Stimulated activated CD4-positive, alpha-beta T cell treated with anti-CD3 and anti-CD28 coated beads, TNF-alpha, amount 100 ng/mL, for 4 hours (primary cell): ENCODE data around the gene TNRC6C.
"Not testable (repeated sequence)": the region's sequence is repeated elsewhere in the genome, so short reads cannot be mapped to it uniquely, and the experiment has no call there.

Experiments used
- DNase-seq, 3 experiments: peaks; one replicate each; pipeline ENCODE4 v3.0.0-alpha.2; 2020; ENCODE audit warnings: low read depth in 3 of 3

TNRC6C gene

GRCh38 chr17:78081551-78081950 lies 123.0 kb downstream of the TNRC6C start:
- no peak for DNase-seq

DNA sequence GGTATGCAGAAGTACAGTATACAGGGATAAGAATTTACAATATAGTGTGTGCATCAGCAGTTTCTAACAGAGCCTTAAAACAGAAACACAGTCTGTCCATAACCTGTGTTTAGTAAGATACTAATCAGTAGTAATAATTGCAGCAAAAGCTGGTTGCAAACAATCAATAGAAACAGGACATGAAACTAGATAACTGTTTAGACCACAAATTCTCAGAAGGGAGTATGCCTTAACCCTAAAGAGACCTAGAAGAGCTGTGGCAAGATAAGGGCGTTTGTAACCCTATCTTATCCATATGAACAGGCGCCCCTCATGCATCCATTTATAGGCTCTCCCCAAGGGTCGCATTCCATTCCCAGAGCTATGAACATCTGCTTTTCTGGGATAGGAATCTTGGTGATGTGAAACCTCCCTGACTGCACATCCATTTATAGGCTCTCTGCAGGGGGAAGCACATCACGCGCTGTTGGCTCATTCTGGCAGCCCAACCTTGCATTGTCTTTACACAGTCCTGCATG lies 123.9 kb downstream of the TNRC6C start:
- DNase-seq, result not testable (repeated sequence)

GRCh38 chr17:78082988-78083387 lies 124.5 kb downstream of the TNRC6C start:
- no peak for DNase-seq

GRCh38 chr17:78086740-78087139 lies 128.2 kb downstream of the TNRC6C start:
- no peak for DNase-seq

- DNase-seq, result no peak
These were observed 130.0 kb downstream of the TNRC6C start for GRCh38 chr17:78088529-78088928.

DNA sequence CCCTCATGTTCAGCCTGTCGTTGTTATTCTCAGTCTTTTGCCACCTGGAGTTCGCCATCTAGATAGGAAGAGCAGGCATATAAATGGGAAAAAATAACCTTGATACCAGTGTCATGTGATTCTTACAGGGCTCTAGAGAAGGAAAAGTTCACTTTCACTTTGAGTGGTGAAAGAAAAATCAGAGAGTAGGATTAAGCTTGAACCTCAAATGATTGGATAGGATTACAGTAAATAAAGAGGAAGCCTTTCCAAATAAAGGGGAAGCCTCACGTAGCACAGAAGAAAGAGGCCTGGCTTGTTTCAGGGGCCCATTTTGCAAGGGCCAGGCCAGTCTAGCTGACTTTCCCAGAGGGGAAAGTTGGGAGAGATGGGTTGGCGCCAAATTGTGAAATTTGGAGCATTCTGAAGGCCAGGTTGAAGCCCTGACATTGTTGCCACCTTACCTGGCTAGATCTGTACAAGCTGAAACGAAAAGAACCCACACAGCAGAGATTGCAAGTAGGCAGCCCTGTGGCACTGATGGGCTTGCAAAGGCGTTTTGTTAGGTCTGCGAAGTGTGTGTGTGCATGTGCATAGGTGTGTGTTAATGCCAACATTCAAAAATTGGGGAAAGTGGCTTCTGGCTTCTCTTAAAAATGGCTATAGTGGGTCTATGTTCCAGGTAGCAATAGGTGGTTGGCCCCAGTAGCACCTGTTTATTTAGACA lies 131.2 kb downstream of the TNRC6C start:
- no peak for DNase-seq

GRCh38 chr17:78092794-78093324 lies 134.4 kb downstream of the TNRC6C start:
- no peak for DNase-seq

- no peak for DNase-seq
These were observed 136.5 kb downstream of the TNRC6C start for GRCh38 chr17:78095035-78095434.

DNA sequence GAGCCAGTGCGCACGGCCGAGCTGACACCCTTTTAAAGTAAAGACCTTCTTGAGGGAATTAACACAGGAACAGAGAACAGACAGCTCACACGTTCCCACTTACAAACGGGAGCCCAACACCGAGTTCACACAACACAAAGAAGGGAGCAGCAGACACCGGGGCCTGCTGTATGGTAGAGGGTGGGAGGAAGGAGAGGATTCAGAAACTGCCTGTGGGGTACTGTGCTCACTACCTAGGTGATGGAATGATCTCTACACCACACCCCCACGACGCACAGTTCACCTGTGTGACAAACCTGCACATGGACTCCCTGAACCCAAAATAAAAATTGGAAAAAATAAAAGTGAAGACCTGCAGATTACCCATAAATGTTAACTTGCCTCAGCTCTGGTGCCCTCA lies 137.6 kb downstream of the TNRC6C start:
- no peak for DNase-seq

DNA sequence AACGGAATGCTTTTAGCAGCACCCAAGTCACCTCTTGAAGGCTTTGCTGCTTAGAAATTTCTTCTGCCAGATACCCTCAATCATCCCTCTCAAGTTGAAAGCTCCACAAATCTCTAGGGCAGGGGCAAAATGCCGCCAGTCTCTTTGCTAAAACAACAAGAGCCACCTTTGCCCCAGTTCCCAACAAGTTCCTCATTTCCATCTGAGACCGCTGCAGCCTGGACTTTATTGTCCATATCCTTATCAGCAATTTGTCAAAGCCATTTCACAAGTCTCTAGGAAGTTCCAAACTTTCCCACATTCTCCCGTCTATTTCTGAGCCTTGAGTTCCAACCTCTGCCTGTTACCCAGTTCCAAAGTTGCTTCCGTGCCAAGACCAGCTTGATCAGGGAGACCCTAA lies 142.6 kb downstream of the TNRC6C start:
- no peak for DNase-seq

DNA sequence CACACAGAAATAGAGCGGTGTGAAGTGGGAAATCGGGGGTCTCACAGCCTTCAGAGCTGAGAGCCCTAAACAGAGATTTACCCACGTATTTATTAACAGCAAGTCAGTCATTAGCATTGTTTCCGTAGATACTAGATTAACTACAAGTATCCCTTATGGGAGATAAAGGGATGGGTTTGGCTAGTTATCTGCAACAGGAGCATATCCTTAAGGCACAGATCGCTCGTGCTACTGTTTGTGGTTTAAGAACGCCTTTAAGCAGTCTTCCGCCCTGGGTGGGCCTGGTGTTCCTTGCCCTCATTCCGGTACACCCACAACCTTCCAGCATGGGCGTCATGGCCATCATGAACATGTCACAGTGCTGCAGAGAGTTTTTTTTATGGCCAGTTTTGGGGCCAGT lies 143.0 kb downstream of the TNRC6C start:
- no peak for DNase-seq

DNA sequence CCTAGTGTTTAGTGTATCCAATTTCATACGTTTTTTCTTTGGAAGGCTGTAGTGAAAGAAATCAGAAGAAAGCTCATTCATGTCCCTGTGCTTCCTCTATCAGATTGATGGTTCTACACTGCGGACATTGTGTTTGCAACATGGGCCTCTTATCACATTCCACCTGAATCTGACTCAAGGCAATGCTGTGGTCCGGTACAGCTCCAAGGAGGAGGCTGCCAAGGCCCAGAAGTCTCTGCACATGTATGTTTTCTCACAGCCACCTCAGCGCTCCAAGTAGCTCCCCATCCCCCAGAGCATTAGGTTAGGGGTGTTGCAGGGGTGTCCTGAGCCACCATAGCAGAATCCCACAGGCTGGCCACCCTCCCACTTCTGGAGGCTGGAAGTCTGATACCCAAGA lies 144.8 kb downstream of the TNRC6C start:
- DNase-seq, result no peak

- no peak for DNase-seq
These were observed 146.0 kb downstream of the TNRC6C start for GRCh38 chr17:78104540-78104941.

GRCh38 chr17:78105101-78105500 lies 146.6 kb downstream of the TNRC6C start:
- no peak for DNase-seq

- no peak for DNase-seq
These were observed 147.0 kb downstream of the TNRC6C start for GRCh38 chr17:78105551-78105950.

- no peak for DNase-seq
These were observed 147.7 kb downstream of the TNRC6C start for GRCh38 chr17:78106211-78106610.

DNA sequence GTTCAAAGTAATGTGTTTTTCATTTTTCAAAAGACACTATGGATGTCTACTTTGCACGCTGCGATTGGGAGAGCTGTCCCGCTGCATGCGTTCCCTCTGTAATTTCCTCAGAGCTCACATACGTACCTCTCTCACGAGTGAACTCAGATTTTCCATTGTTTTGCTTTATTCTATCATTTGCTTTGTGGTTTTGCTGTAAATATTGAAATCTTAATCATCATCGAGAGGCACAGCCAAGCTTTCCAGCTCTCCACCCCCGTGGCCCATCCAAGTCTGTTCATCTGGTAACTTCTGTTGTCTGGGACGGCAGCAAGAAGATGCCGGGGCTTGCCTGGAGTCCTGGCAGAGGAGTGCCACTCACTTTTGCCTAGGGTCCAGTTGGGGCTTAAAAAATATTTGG lies 149.0 kb downstream of the TNRC6C start:
- no peak for DNase-seq

GRCh38 chr17:78107976-78108725 lies 149.6 kb downstream of the TNRC6C start:
- no peak for DNase-seq

- no peak for DNase-seq
These were observed 150.4 kb downstream of the TNRC6C start for GRCh38 chr17:78108726-78109488.

DNA sequence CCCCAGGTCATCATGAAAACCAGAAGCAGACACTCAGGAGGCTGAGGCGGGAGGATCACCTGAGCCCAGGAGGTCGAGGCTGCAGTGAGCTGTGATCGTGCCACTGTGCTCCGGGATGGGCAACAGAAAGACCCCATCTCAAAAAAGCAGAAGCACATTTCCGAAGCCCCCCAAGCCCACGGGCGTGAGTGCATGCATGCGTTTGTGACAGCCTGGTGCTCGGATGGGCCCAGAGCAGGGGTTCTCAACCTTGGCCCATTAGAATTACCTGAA lies 150.9 kb downstream of the TNRC6C start:
- no peak for DNase-seq

DNA sequence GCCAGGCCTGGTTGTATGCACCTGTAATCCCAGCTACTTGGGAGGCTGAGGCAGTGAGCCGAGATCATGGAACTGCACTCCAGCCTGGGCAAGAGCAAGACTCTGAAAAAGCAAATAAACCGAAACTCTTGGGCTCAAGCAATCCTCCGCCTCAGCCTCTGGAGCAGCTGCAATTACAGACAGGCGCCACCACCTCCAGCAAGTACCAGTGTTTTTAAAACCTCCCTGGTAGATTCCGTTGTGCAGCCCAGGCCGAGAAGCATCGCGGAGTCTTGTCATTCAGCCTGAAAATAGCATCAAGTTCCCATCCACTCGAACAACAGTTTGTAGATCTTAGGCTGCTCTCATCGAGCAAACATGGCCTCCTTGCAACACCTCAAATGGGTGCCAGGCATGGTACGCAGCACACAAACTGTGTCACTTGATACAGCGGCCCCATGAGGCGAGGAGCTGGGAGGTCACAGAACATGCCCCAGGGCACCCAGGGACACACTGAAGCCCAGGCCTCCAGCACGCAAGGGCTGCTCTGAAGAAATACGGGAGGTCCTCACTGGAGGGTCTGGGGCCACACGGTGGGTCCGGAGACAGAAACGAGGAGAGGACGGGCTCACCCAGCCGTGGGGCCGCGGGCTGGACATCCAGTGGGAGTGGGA lies 152.0 kb downstream of the TNRC6C start:
- no peak for DNase-seq
